HG03196 (cell line): Measurements from ENCODE around the gene SRSF3.

Source experiments
- ATAC-seq: cut with Tn5 transposase; IDR thresholded peaks from one replicate; pipeline ENCODE4 v1.9.1; 2021; ENCODE audit not compliant: unreplicated experiment

Gene SRSF3

DNA sequence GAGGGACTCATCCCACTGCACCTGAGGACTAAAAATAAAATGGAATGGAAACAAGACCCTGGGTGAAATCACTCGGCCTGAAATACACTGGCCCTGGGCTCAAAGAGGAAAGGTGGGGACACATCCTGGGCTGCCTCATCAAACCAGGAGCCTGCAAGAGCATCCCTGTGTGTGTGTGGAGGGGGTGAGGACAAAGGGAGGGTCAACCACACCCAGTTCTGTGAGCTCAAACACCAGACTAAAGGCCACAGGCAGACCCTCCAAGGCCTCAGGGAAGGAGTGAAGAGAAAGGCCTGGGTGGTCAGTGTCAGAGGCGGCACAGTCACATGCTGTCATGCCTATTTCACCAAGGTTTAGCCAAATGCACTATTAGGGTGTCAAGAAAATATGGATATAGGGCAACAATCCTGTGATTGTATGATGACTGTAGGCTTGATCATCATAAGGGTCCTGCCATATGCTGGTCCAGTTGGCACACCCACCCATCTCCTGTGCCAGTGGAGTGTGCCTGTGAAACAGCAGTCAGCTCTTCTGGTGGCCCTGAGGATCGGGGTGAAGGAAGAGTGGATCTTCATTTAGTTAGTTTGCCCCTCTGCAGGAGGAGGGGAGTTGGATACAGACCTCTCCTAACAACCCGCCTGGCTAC lies 28.9 kb downstream of the SRSF3 start:
- ATAC-seq, result peak; percentile 17

- ATAC-seq, result peak; percentile 55
These were observed 29.6 kb downstream of the SRSF3 start for GRCh38 chr6:36623547-36624459.

GRCh38 chr6:36624461-36625157 lies 30.4 kb downstream of the SRSF3 start:
- no peak for ATAC-seq

GRCh38 chr6:36625158-36625919 lies 31.2 kb downstream of the SRSF3 start:
- no peak for ATAC-seq

DNA sequence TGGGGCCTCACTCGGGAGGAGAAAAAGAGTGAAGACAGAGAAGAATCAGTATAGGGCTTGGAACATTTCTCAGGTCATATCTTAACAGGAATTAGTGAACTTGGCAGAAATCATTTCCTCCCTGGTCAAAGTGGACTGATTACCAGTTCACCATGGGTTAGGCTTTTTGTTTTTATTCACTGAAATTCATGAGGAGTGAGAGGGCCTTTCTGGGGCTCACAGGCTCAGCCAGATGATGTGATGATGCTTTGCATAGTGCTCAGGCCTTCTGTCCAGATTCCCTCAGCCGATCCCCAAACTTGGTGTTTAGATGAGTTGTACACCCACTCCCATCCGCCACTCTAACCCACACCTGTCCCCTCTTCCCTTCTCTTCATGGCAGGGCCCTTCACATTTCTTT lies 32.5 kb downstream of the SRSF3 start:
- ATAC-seq, result no peak

DNA sequence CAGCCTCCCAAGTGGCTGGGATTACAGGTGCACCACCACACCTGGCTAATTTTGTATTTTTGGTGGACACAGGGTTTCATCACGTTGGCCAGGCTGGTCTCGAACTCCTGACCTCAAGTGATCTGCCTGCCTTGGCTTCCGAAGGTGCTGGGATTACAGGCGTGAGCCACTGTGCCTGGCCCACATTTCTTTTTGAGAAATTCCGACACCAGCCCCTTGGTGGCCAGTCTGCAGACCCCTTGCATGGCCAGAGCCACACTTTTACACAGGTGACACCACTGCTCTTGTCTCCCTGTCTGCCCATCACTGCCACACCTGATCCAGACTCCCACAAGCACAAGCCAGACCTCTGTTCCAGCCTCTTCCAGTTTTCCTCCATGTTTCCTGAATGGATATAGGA lies 33.0 kb downstream of the SRSF3 start:
- no peak for ATAC-seq

GRCh38 chr6:36627801-36628246 lies 33.7 kb downstream of the SRSF3 start:
- no peak for ATAC-seq

- no peak for ATAC-seq
These were observed 35.6 kb downstream of the SRSF3 start for GRCh38 chr6:36629784-36630183.

DNA sequence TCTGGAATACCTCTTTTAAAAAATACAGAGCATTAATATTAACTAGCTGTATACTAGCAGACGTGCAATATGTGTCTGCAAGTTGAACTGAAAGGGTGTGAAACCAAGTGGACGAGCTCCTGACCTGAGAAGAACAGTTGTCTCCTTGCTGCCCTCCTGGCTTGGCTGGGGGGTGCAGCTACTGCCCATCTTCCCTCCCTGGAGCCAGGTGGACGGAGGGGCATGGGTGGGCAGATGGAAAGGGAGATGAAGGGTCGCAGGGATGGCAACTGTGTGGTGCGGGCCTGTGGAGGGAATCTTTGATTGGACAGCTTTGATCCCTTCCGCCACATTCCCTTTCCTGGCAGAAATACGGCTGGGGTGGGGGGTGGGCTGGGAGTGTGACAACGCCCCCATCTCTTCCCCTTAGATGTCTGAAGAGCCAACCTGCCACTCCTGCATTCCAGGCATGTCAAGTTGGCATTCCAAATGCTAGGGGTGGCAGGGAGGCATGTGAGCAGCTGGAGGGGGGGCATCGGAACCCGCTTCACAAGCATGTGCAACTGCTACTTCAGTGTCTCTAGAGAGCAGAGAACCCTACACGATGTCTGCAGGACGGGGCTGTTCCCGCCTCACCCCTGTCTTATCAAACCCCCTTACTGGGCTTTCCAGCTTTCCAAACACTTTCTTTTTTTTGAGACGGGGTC lies 37.3 kb downstream of the SRSF3 start:
- ATAC-seq, result no peak

GRCh38 chr6:36633370-36633769 lies 39.2 kb downstream of the SRSF3 start:
- ATAC-seq, result no peak

- no peak for ATAC-seq
These were observed 39.8 kb downstream of the SRSF3 start for GRCh38 chr6:36633915-36634314.

DNA sequence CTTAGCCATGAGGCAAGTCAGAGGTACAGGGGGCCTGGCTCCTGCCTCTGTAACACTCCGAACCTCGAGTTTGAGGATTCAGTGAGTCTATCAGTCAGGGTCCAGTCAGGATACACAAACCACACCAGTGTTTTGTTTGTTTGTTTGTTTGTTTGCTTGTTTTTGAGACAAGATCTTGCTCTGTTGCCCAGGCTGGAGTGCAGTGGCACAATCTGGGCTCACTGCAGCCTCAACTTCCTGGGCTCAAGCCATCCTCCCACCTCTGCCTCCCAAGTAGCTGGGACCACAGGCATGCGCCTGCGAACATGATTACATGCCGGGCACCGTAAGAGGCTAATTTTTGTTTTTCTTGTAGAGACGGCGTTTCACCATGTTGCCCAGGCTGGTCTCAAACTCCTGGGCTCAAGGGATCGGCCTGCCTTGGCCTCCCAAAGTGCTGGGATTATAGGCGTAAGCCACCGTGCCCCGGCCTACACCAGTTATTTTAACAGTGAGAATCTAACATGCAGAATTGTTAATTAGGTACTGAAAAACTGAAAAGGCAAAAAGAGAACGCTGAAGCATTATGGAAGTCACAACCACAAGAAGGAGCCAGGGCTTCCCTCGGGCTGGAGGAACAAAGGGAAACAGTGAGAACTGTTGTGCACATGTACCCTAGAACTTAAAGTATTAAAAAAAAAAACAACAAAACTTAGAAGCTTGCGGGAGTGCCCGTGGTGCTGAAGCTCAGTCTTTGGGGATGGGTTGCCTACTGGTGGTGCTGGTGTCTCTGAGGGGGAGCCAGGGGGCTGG lies 40.4 kb downstream of the SRSF3 start:
- ATAC-seq, result no peak

DNA sequence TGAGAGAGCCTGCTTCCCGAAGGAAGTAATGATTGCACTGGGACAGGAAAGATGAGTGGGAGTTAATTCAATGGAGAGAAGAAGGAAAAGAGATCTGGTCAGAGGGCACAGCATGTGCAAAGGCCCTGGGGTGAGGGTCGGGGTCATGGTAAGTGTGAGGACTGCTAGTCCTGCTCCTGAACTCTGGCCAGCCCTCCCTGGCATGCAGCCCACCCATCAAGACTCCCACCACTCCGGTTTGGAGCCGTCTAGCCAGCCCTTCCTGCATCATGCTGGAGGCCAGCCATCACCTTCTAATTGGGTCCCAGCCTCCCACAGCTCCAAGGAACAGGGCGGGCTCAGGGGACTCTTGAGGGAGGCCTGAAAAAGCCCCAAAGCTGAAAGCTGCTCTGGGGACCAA lies 42.1 kb downstream of the SRSF3 start:
- ATAC-seq, result no peak

- ATAC-seq, result no peak
These were observed 42.7 kb downstream of the SRSF3 start for GRCh38 chr6:36636687-36637418.

DNA sequence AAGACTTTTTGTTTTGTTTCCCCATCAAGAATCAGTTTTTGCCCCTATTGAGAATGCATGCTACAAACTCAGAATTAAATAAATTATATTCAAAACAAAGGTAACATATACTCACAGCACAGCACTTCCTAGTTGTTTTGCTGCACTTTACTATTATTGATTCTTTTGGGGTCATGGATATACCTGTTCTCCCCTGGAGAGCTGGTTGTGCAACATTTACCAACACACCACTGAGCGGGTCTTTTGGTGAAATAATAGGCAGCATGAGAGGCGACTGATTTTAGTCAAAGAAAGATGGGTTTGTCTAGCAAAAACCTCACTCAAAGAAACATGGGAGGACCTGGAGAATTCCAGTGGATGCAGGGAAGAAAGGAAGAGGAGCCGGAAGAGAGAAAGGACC lies 44.4 kb downstream of the SRSF3 start:
- no peak for ATAC-seq

GRCh38 chr6:36639171-36639808 lies 45.1 kb downstream of the SRSF3 start:
- ATAC-seq, result no peak

DNA sequence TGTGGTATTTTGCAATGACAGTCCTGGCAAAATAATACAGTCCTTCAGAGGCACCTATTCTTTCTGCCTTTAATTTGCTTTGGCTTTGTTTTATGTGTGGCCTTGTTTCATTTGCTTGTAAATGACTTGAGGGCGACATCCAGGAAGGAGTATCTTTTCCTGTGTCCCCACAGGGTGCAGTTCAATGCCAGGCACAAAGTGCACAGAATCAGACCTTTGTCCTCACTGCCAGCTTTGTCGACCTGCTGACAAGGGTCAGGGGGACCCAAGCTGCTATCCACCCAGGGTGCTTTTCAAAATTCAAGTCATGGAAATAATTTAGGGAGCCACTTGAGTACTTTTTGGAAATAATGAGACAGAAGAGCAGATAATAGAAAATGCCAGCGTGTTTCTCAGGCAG lies 47.4 kb downstream of the SRSF3 start:
- no peak for ATAC-seq
